Stimulated activated CD8-positive, alpha-beta memory T cell treated with anti-CD3 and anti-CD28 coated beads, Interleukin-12 subunit alpha, Interleukin-12 subunit beta, amount 100 ng/mL, for 1 hour (primary cell): ENCODE measurements around the gene POLR1G.
"Not testable (repeated sequence)": the region's sequence is repeated elsewhere in the genome, so short reads cannot be mapped to it uniquely, and the experiment has no call there.

Experiments used
- DNase-seq: peaks from one replicate; pipeline ENCODE4 v3.0.0-alpha.2; 2020; ENCODE audit warnings: low read depth

The POLR1G gene

DNA sequence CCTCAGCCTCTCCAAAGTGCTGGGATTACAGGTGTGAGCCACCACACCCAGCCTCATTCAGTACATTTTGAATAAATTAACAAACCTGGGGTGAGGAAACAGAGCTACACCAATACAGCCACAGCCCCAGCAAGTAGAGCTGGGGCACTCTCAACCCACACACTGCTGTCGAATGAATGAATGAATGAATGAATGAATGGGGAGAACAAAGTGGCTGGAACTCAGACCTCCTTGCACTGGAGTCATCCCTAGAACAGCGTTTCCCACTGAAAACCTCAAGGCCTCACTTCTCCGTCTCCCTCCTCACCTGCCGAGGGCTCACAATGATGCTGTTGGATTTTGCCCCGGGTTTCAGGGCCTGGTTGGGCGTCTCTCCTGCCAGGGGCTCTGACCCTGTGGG lies 14.4 kb downstream of the POLR1G start:
- no peak for DNase-seq

DNA sequence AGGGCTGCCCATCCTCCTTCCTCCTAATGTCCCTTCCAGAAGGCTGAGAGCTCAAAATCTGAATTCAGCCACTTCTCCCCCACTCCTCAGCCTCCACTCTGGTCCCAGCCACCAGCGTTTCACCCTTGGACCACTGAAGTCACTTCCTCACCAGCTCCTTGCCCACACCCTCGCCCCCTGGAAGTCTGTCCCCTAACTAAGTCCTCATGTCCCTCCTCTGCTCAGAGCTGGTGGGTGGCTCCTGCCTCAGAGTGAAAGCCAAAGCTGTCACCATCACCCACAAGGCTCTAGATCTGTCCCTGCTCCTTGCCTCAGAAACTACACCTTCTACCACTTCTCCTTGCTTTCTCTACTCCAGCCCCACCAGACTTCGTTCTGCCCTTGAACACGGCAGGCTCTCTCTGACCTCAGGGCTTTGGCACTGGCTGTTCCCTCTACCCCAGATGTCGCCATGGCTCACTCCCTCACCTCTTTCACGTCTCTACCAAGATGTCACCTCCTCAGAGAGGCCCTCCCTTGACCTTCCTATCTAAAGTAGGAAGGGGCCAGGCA lies 15.6 kb downstream of the POLR1G start:
- DNase-seq = no peak

DNA sequence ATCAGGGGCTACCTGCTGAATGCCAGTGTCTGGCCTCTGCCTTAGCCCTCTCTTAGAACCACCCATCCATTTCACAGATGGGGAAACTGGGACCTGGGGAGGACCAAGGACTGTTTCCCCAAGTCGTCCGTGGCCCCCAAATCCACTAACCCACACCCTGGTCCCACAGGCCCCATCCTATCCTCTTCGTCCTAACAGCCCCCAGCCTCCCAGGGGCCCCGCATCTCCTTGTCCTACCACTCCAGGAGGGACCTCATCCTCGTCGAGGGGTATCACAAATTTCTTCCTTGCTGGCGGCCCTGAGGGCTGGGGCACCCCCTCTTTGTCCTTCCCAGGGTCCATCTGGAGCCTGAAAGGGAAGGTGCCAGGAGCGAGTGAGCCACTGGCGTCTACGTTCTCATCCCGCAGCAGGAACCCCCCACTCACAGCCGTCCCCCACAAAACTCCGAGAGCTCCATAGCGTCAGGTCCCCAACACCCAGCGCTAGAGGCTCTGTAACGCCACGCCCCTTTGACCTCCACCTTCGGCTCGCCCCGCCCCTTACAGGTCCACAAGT lies 16.7 kb downstream of the POLR1G start:
- peak; percentile 71 for DNase-seq

DNA sequence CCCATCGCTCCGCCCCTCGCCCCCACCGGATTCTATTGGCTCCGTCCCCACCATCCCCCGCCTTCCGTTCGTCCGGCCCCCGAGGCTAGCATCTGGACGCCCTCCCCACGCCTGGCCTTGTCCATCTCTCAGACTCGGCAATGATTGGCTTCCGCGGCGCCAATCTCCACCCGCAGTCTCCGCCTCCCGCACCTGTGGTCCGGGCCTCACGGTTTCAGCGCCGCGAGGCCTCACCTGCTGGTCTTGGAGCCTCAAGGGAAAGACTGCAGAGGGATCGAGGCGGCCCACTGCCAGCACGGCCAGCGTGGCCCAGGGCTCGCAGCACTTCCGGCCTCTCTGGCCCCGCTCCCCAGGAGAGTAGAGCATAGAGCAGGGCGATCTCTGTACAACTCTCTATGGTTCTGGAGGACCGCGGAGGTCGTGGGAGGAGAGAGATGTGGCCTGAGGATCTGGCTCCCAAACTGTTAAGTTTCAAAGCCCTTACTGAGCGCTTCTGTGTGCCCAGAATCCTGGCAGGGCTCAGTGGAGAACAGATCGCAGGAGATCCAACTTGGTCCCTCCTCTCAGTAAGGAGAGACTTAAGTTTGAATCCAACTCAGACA lies 17.2 kb downstream of the POLR1G start, which contains the start of gene ERCC1:
Gene ERCC1 (minus strand): TSS at position 329 of the 602 bp plus-strand sequence. CDS start 543 bp downstream, outside the sequence.
- peak; percentile 37 for DNase-seq

DNA sequence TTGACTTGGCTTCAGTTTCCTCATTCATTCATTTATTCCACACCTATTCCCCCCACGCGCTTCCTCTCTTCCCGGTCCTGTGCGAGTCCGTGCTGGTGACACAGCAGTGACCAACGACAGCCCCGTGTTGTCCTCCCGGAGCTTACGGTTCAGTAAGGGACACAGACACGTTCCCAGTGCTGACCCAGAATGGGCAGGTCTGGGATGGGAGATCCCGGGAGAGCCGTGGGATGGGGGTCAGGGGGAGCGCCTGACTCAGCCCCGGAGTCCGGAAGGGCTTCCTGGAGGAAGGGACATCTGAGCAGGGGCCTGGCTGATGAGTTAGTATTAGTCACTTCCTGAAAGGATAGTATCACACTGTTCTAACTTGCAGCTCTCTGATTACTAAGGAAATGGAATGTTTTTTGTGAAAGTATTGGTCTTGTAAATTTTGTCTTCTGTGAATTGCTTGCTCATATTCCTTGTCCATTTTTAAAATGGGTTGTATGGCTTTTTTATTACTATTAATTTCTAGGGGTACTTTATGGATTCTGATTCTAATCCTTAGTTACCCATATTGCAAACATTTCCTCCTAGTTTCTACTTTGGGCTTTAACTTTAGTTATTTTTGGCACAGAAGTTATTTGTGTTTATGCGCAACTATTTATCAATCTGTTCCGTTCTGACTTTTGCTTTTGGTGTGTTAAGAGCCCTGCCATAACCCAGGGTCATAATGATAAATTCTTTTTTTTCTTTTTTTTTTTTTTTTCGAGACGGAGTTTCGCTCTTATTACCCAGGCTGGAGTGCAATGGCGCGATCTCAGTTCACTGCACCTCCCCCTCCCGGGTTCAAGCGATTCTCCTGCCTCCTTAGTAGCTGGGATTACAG lies 18.0 kb downstream of the POLR1G start:
- DNase-seq = no peak

DNA sequence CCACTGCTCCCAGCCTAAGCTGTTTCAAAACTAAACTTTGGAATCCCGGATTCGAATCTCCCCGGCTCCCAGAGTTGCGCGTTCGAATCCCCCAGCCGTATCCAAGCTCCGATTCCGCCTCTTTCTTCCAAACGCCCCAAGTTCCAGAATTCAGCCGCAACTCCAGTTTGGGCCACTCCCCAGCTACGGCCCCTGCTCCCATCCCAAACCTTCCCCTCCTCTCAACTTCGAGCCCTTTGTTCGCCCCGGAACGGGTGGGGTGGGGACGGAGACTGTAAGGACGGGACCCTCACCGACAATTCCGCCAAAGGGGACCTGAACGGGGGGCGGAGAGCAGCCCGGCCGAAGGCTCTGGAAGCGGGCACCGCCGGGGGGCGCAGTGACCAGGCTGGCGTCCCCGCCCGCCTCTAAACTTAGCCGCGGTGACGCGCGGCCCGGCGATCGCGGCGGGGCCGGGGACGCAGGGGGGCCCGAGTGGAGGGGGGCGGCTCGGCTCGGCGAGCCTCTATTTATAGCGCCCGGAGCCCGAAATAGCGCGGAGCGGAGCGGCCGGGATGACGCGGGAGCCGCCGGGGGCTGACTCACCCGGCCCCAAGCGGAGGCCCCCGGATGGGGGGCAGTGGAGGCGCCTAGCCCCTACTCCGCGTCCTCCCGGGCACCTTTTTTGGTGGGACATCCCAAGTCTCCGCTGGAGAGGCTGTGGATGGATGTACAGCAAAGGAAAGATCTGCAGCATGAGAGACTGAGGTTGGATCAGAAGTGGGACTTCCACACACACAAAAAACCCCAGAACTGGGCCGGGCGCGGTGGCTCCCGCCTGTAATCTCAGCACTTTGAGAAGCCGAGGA lies 22.2 kb downstream of the POLR1G start:
- DNase-seq = no peak

DNA sequence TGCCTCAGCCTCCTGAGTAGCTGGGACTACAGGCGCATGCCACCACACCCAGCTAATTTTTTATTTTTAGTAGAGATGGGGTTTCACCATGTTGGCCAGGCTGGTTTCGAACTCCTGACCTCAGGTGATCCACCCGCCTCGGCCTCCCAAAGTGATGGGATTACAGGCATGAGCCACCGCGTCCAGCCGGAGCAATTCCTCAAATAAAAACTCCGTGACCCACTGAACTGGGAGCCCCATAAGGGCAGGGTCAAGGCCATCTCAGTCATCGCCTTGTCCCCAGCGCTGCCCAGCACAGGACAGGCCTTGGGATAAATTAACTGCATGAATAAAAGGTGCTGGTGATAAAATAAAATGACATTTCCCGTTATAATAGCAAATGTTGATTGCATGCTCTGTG lies 23.5 kb downstream of the POLR1G start:
- DNase-seq = not testable (repeated sequence)

DNA sequence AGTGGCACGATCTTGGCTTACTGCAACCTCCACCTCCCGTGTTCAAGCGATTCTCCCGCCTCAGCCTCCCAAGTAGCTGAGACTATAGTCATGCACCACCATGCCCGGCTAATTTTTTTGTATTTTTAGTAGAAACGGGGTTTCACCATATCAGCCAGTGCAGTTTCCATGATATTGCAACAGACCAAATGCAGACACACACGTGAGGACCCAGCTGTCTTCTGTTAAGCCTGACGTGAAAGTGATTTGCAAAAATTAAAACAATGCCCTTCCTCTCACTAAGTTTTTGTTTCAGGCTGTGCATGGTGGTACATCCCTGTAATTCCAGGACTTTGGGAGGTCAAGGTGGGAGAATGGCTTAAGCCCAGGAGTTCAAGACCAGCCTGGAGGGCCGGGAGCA lies 24.6 kb downstream of the POLR1G start:
- not testable (repeated sequence) for DNase-seq

DNA sequence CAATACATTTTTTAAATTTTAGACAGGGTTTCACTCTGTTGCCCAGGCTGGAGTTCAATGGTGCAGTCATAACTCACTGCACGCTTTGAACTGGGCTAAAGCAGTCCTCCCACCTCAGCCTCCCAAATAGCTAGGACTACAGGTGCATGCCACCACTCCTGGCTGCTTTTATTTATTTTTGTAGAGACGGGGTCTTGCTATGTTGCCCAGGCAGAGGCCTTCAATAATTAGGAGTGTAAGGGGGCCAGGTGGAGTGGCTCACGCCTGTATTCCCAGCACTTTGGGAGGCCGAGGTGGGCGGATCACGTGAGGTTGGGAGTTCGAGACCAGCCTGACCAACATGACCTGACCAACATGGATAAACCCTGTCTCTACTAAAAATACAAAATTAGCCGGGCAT lies 26.1 kb downstream of the POLR1G start:
- DNase-seq = not testable (repeated sequence)

DNA sequence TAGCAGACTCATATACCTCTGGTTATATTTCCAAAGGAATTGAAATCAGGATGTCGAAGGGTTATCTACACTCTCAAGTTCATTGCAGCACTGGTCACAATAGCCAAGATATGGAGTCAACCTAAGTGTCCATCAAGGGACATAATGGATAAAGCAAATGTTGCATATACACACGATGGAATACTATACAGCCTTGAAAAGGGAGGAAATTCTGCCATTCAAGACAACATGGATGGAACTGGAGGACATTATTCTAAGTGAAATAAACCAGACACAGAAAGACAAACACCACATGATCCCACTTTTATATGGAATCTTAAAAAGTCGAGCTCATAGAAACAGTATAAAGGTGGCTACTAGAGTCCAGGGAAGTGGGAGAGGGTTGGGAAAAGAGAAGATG lies 30.9 kb downstream of the POLR1G start:
- no peak for DNase-seq

DNA sequence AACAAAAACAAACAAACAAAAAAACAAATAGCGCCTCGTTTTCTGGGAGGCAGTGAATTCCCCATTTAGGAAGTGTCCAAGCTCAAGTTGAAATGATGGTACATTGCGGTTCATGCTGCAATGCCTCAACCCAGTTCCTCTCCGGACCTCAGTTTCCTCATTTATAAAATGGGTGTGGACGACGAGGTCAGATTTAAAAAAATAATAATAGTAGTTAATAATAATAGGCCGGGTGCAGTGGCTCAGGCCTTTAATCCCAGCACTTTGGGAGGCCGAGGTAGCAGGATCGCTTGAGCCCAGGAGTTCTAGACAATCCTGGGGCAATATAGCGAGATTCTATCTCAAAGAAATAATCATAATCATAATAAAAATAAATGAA lies 32.7 kb downstream of the POLR1G start:
- no peak for DNase-seq

DNA sequence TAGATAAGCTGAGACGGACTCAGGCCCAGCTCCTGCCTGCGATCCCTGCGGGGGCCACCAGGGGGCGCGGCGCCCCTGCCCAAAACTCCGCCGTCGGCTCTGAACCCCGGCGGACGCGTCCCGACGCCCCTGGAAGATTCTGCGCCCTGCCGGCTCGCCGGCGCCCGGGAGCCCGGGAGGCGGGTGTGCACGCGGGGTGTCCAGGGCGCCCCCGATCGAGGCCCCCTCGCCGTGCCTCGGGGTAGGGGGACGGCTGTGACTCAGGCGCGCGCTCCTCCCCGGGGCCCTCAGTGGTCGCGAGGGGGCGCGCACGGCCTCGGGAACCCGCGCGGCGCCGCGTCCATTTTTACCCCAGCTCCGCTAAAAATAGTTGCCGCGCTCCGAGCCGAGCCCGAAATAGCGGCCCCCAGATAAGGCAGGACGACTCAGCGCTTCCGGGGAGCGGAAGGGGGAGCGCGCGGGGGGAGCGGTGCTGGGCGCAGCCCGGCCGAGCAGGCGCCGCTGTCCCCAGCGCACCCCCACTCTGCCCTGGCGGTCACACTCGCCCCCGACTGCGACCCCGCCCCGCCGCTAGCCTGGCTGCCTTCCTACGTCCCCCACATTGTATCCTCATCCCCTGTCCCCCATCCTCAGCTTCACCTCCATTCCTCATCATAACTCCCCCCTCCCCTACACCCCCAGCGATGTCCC lies 33.3 kb downstream of the POLR1G start:
- peak; percentile 79 for DNase-seq

DNA sequence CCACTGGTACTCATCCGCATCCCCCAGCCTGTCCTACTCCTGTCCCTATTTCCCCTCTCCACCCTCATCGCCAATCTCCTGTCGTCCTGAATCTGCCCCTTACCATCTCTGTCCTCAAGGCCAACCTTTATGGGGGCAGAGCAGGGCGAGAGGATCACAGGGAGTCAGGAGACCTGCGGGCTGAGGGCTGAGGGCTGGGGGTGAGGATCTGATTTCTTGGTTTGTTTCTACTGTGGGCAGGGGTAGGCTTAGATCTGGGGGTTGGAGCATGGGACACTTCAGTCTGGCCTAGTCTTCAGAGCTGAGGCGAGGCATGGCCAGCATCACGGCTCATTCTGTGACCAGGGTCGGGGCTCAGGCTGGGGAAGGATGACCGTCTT lies 33.8 kb downstream of the POLR1G start:
- no peak for DNase-seq

DNA sequence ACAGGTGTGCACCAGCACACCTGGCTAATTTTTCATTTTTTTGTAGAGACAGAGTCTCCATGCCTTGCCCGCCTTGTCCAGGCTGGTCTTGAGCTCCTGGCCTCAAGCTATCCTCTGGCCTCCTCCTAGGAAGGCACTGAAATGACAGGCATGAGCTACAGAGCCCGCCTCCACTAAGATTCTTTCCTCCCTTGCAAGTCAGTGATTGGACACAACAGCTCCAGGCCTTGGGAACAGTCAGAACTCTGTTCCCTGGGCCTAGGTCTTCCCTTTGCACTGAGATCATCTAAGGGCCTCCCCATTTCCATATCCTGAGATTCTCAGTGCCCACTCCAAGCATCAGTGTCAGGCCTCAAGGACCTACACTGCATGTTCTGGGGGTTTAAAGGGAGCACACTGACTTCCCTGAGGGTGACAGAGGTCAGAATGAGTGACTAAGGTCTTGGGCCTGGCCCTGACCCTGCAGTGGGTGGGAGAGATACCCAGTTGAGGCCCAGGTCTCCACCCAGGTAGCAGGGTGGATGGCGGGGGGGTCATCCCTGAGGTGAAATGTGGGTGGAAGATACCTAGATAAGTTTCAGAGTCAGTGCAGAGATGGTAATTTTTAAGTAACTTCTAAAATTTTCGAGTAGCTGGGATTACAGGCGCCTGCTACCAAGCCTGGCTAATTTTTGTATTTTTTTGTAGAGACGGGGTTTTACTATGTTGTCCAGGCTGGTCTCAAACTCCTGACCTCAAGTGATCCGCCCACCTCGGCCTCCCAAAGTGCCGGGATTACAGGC lies 34.6 kb downstream of the POLR1G start:
- DNase-seq = no peak

DNA sequence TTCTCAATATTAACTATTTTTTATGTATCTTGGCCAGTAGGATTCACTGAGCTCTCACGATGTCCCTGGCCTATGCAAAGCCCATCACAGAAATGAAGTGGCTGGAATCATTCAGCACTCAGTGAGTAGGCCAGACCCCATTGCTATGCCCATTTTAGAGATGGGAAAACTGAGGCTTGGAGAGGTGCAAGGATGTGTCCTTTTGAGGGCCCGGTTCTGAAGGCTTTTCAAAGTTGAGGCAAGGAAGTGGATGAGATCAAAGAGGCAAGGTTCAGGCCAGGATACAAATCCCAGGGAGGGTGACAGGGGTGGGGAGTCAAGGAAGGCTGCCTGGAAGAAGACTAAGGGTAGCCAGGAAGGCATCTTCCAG lies 35.9 kb downstream of the POLR1G start:
- DNase-seq = no peak

DNA sequence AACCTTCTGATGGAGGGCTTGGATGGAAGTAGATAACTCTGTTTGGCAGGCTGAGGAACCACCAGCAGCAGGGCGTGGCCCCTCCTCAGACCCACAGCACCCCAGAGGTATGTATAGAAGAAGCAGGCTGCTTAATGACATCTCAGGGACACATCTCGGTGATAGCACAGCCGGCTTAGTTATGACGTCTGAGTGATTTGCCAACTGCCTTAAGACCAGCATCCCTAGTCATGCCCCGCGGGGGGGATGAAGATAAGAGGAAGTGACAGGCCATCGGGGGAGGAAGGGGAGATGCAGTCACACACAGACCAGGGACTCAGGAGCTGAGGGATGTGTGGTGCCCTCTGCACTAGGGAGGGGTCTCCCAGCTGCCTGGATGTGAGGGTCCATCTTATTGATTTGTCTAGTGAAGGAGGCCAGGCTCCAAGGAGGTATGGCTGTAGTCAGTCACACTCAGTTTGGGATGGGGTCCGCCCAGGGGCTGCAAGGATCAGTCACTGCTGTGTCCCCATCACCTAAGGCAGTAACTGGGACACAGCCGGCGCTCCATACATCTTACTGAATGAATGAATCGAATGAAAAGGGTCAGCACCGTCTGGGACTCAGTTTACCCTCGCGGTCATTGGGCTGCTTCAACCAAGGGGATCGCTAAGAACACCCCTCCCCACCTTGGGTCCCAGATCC lies 36.5 kb downstream of the POLR1G start:
- no peak for DNase-seq

DNA sequence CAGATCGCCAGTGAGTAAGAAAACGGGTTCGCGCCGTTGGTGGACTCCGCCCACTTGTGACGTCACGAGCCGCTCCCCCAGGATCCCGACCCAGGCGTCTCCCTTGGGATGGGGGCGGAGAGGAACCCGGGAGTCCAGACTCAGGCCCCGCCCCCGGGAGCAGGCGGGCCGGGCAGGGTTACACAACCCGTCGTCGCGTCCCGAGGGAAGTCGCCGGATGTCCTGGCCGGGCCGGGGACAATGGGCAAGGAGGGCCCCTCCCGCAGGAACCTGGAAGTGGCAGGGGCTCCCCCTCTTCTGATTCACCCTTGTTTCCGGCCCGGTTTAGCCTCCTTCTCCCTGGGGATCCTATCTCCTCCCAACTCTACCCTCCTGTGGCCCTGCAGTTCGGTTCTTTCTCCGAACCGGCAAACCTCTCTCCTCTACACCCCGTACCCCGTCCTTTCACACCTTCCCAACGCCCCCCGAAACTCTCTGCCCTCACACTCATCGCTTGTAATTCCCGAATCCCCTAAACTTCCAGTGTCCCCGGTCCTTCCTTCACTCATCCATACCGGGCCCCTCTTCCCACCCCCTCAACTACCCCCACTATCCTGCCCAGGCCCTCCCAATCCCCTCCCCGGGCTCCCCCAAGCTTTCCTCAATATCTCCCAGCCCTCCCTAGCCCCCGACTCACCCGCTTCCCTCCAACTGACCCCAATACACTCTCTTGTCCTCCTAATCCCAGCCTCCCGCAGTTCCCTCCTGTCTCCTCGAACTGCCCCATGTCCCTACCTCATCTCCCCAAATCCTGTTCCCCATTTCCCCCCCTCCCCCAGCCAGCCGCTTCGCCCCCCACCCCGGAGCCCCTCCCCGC lies 37.2 kb downstream of the POLR1G start:
- DNase-seq = no peak

DNA sequence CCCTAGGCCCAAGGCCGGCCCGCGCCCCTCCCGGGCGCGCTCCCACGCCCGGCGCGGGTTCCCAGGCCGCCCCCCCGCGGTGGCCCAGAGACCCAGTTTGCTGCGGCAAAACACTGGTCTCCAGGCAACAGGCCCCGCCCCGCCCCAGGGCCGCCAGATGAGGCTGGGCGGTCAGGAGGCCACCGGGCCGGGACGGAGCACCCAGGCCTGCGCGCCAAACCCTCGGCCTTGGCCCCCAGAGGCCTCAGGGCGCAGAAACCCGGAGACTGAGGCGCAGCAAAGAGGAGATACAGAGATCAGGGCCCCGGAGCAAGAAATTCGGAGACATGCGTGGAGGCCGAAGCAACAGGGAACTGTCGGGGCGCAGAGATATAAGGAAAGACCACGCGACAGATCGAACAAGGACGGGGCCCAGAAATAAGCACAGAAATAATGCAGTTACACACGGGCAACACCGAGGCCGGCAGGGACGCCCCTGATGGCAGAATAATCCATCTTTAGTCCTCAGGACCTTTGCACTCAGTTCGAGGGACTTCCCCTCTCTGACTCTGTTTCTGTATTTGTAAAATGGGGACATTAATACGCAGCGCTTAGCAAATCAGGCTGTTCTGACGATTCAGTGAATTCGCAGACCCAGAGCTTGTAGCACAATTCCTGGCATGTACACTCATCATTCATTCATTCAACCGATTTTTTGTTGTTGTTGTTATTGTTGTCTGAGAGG lies 38.0 kb downstream of the POLR1G start:
- peak; percentile 59 for DNase-seq
